Measurements from ENCODE around the gene CREBL2.
"Not testable (repeated sequence)": the region's sequence is repeated elsewhere in the genome, so short reads cannot be mapped to it uniquely, and the experiment has no call there.

Gene CREBL2, protein sequence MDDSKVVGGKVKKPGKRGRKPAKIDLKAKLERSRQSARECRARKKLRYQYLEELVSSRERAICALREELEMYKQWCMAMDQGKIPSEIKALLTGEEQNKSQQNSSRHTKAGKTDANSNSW

GRCh38 chr12:12611512-12612306 is at the start of gene CREBL2:
TSS of gene CREBL2 (plus strand) at chr12:12611876. CDS start at chr12:12612173, 297 bp downstream.
- intact Hi-C loops (cut with DNase I), result loop anchor here (2.0 to 5.0 kb wide), 4 partner anchors 41 to 224 kb away; partner anchors contain the start of genes DUSP16 and GPR19
- DNase-seq, result peak; percentile 84 to 98 (median 91)

DNA sequence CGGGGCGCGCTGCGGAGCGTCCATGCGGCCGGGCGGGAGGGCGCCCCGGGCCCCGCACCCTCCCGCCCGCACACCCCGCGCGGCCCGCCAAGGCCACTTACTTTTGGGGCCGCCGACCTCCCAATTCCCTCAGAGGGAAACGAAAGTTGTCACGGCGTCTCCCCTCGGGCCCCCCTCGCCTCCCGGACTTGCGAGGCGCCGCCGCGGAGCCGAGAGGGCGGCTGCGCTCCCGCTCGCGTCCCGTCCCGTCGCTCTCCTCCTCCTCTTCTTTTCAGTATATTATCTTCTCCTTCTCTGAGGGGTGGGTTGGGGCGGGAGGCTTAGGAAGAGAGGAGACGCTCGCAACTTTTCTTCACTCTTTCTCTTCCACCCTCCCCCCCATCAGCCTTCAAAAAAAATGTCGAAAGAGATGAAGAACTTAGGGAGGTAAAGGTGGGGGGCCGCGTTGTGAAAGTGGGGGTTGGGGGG is 49.6 kb upstream of the CREBL2 start:
- DNase-seq, result peak in 2 of 10 donors; percentile 23 to 32
- intact Hi-C loops (cut with DNase I), result loop anchor here (2.0 to 5.0 kb wide), 5 partner anchors 40 to 205 kb away; partner anchors contain the start of genes BORCS5 and GPR19

DNA sequence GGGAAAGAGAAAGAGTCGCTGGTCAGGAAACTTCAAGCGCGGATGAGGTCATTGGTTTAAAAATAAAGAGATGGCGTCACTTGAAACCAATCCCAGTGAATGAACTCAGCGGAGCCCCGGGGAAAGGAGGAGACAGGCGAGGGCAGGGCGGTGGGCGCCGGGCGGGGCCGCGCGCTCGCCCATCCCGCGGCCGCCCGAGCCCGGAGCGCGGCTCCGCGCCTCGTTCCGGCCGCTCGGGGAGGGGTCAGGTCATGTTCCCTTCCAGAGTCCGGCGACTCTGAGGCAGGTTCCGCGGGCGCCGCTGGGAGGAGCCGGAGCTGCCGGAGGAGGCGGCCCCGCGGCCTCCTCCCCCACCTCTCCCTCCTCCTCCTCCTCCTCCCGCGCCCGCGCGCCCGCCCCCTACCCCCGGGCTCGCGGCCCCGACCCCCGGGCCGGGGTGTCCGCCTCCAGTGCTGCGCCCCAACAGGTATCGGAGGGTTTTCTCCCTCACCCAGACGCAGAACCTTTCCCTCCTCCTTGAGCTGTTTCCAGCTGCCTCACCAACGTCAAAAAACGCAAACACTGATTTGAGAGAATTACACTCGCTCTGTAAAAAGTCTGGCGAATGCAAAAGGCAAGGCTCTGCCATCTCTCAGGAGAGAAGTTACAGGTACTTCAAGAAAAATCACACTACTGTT is 49.0 kb upstream of the CREBL2 start, which contains the start of gene DUSP16:
DUSP16 (minus strand) TSS at position 279 of the 677 bp plus-strand sequence. CDS start 41,765 bp downstream, outside the sequence.
- peak; percentile 81 to 98 (median 86) for DNase-seq
- intact Hi-C loops (cut with DNase I), result loop anchor here (2.0 to 5.0 kb wide), 5 partner anchors 40 to 205 kb away; partner anchors contain the start of genes BORCS5 and GPR19

DNA sequence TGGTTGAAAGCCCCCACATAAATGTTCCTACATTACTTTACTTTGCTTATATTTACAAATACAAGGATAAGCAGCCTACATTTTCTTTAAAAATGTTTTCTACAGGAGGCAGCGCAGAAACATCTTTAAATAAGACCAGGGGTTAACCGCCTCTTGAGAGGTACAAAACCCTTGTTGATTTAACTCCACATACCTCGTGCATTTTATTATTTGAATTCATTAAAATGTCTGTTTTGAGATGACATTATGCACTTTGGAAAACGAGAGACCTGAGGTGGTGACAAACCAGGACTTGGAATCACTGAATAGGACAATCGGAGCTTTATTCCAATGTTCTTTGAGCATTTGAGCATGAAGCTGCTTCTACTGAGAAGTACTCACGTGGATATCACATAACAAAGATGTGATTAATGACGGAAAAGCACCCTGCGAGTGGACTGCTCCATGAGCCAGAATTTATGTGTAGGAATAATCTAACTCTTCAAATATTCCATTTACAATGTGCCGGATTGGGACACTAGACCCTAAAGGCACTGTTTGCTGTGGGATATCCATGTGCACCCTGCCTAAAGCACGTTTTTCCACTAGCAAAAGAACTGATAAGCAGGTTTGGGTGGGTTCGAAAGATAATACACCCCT is 48.3 kb upstream of the CREBL2 start:
- DNase-seq, result no peak
- intact Hi-C loops (cut with DNase I), result loop anchor here (2.0 to 5.0 kb wide), 5 partner anchors 41 to 206 kb away; partner anchors contain the start of genes BORCS5 and GPR19

DNA sequence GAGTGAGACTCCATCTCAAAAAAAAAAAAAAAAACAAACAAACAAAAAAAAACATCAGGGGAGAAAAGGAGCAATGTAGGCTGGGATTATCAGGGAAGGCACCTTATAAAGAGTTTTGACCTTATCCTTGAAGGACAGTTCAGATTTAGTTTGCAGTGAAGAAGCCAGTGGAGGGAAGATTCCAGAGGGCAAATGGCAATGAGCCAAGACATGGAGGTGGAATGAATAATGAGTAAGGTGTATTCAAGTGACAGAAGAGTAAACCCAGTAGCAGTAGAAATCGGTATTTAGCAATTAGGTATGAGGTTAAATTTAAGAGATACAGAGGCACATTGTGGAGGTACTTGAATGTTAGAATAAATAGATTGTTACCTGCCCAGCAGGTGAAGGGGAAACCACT is 46.8 kb upstream of the CREBL2 start:
- intact Hi-C loops (cut with DNase I), result loop anchor here (2.0 to 5.0 kb wide), 5 partner anchors 43 to 208 kb away; partner anchors contain the start of genes BORCS5 and GPR19
- no peak for DNase-seq

- intact Hi-C loops (cut with DNase I), result loop anchor here (2.0 kb wide), 1 partner anchor 189 kb away; no protein-coding TSS in a partner anchor
- DNase-seq, result not testable (repeated sequence)
These were observed 45.7 kb upstream of the CREBL2 start for GRCh38 chr12:12565971-12566370.

GRCh38 chr12:12572659-12573058 is 39.0 kb upstream of the CREBL2 start:
- intact Hi-C loops (cut with DNase I), result no loop called here

DNA sequence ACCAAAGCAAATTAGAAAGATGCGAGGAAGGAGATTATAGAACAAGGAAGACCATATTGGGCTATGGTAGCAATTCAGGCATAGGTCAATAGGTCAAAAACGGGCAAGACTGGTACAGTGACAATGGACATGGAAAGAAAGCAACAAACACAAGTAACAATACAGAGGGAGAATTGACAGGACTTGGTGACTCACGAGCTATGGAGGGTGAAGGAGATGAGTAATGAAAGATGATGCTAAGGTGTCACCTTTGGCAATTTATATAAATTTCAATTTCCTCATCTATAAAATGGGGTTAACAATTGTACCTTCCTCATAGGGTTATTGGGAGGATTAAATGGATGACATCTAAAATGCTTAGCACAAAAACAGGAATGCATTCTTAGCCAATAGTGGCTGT is 33.9 kb upstream of the CREBL2 start:
- intact Hi-C loops (cut with DNase I), result no loop called here
- DNase-seq, result no peak

More at GRCh38 chr12:12572659-12573058, 39.0 kb upstream of the CREBL2 start:
- no peak for DNase-seq

- intact Hi-C loops (cut with DNase I); DNase-seq: not testable (repeated sequence)
These were observed 31.0 kb upstream of the CREBL2 start for GRCh38 chr12:12580716-12581115.

DNA sequence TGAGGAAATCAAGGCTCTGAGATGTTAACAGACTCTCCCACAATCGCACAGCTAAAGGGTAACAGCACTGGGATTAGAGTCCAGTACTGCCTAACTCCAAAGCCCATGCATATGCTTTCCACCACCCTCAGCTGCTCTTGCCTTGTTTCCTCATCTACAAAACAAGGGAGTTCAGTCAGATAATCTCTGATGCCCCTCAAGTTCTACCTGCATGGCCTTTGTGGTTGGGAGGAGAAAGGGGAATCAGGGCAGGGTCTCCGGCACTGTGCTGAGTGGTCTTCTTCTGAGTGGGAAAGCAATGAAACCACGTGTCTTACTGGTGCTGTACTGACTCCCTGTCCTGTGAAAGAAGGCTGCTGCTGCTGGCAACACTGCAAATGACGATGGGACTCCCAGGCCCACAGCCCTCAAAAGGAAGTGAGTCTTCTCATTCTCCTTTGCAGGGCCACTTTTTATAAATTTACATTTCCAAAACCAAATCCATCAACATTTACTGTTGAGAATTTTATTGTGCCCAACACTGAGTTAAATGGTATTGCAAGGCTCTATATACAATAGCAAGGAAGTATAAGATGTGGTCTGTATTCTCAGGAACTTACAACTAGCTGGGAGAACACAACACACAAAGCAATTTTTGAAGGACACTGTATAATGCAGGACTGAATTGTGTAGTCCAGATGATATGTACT is 29.3 kb upstream of the CREBL2 start:
- no peak for DNase-seq
- intact Hi-C loops (cut with DNase I), result no loop called here

DNA sequence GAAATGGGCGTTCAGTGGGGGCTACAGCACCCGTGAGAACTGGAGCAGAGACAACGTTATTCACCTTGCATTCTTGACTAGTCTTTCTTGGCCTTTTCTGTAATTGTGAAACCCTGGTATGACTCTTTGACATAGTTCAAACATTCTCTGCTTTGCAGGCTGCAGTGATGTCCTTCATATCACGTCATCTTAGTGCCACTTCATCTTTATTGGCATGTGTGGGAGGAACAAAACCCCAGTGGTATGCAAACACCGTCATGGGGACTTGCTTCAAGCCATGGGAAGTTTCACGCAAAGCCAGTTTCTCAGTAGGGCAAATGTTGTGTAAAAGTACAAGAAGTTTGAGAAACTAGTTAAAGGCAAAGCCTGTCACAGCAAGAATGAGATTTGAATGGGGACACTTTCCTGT is 28.8 kb upstream of the CREBL2 start:
- DNase-seq, result no peak
- intact Hi-C loops (cut with DNase I), result no loop called here

- intact Hi-C loops (cut with DNase I), result no loop called here
- no peak for DNase-seq
These were observed 28.0 kb upstream of the CREBL2 start for GRCh38 chr12:12583510-12584178.

GRCh38 chr12:12585115-12585863 is 26.4 kb upstream of the CREBL2 start:
- no peak for DNase-seq
- intact Hi-C loops (cut with DNase I), result no loop called here

GRCh38 chr12:12586879-12587675 is 24.6 kb upstream of the CREBL2 start:
- intact Hi-C loops (cut with DNase I), result no loop called here
- no peak for DNase-seq

DNA sequence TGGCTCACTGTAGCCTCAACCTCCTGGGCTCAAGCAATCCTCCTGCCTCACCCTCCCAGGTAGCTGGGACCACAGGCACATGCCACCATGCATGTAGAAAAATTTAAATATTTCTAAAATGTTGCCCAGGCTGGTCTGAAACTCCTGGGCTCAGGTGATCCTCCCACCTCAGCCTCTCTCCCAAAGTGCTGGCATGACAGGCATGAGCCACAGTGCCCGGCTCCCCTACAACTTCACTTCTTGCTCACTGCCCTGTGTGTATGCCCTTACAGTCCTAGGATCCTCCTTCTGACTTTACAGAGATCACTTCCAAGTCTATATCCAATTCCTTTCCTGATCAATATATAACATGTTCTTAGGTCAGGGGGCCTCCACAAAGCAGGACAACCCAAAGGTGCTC is 23.8 kb upstream of the CREBL2 start:
- DNase-seq, result no peak
- intact Hi-C loops (cut with DNase I), result no loop called here

GRCh38 chr12:12588436-12588835 is 23.2 kb upstream of the CREBL2 start:
- DNase-seq; intact Hi-C loops (cut with DNase I): not testable (repeated sequence)

GRCh38 chr12:12590961-12591360 is 20.7 kb upstream of the CREBL2 start:
- intact Hi-C loops (cut with DNase I), result no loop called here
- no peak for DNase-seq
